Measurements from ENCODE around the gene OLIG2.

- TF ChIP-seq, protein P1, sequence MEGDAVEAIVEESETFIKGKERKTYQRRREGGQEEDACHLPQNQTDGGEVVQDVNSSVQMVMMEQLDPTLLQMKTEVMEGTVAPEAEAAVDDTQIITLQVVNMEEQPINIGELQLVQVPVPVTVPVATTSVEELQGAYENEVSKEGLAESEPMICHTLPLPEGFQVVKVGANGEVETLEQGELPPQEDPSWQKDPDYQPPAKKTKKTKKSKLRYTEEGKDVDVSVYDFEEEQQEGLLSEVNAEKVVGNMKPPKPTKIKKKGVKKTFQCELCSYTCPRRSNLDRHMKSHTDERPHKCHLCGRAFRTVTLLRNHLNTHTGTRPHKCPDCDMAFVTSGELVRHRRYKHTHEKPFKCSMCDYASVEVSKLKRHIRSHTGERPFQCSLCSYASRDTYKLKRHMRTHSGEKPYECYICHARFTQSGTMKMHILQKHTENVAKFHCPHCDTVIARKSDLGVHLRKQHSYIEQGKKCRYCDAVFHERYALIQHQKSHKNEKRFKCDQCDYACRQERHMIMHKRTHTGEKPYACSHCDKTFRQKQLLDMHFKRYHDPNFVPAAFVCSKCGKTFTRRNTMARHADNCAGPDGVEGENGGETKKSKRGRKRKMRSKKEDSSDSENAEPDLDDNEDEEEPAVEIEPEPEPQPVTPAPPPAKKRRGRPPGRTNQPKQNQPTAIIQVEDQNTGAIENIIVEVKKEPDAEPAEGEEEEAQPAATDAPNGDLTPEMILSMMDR (IDR thresholded peaks at IDR 0.05): no peak
- no peak for TF ChIP-seq POLR2A (IDR thresholded peaks at IDR 0.05)
Observed at GRCh38 chr21:32991361-32991760, 34.4 kb upstream of the OLIG2 start.
